Keratinocyte (primary cell): Measurements from ENCODE around the gene ARL15.

Source experiments
- CTCF ChIP-seq, 3 experiments: IDR thresholded peaks in 1 of 3; conservative IDR thresholded peaks in 1 of 3; optimal IDR thresholded peaks in 1 of 3; 2 replicates in 2 of 3; 3 replicates in 1 of 3; pipeline versions ENCODE3 to v1.5.1; 2011; ENCODE audit warnings: low read length in 3 of 3, mild to moderate bottlenecking in 3 of 3, moderate library complexity in 2 of 3, control low read depth in 1 of 3, inconsistent platforms in 1 of 3; ENCODE audit not compliant: insufficient read depth in 2 of 3; ENCODE audit errors: extremely low read depth in 1 of 3
- EZH2 ChIP-seq: IDR thresholded peaks from one replicate; pipeline ENCODE4 v1.6.1; 2012; ENCODE audit warnings: inconsistent platforms, mild to moderate bottlenecking, low read length, moderate library complexity

GRCh38 chr5:54093081-54093492, 217.3 kb downstream of the ARL15 start:
- TF ChIP-seq CTCF (optimal IDR thresholded peaks at IDR 0.05 in 1 of 3, IDR thresholded peaks at IDR 0.05 in 1 of 3, conservative IDR thresholded peaks at IDR 0.05 in 1 of 3; ENCODE audit: extremely low read depth in 1 of 3, insufficient read depth in 2 of 3, low read length in 3 of 3) = peak in 1 of 3 experiments; percentile 45
- TF ChIP-seq EZH2 = no peak
